OCI-LY7 (cell line): Measurements from ENCODE around the gene MPZ. TPM values are rescaled to one million over a fixed set of nuclear protein-coding genes. Genes with fewer than 3 reads are reported as not detected.

Experiments
- BruUV-seq: library from RNA; stranded (reverse); fragments of 400-500 nt; replicated peaks from 2 replicates; lab custom pipeline; 2021; lab: Mats Ljungman, UMichigan
- CTCF ChIA-PET: fragments of 300-600 bp; sonication (Branson Sonifier 250); formaldehyde crosslinking; loops from one replicate; lab custom pipeline; 2022; ENCODE audit warnings: antibody characterized with exemption; ENCODE audit not compliant: unreplicated experiment; lab: Charles Lee
- POLR2A ChIA-PET: fragments of 300-600 bp; sonication (Branson Sonifier 250); formaldehyde crosslinking; loops from one replicate; lab custom pipeline; 2022; ENCODE audit warnings: antibody characterized with exemption; lab: Charles Lee
- DNase-seq: peaks from one replicate; pipeline ENCODE4 v3.0.0-alpha.2; 2015; ENCODE audit warnings: low spot score
- H2AFZ ChIP-seq: fragments of 200-600 bp; sonication (generic), shearing (Covaris generic); 2 replicates; pipeline ENCODE4 v1.6.1; 2014; ENCODE audit warnings: mild to moderate bottlenecking, antibody characterized with exemption, low read length, moderate library complexity
- H3K27ac ChIP-seq: fragments of 200-600 bp; sonication (generic); 2 replicates; pipeline ENCODE4 v1.5.1; 2014; ENCODE audit warnings: mixed run types, low read depth, mild to moderate bottlenecking, moderate library complexity, low read length, inconsistent platforms; ENCODE audit not compliant: poor library complexity, severe bottlenecking
- H3K36me3 ChIP-seq: fragments of 200-600 bp; sonication (generic); 2 replicates; pipeline ENCODE4 v1.6.1; 2014; ENCODE audit warnings: mild to moderate bottlenecking, antibody characterized with exemption, low read length, moderate library complexity, mixed read lengths; ENCODE audit not compliant: insufficient read depth
- H3K4me1 ChIP-seq: fragments of 200-600 bp; sonication (generic); 2 replicates; pipeline ENCODE4 v1.5.1; 2014; ENCODE audit warnings: mild to moderate bottlenecking, low read length; ENCODE audit not compliant: insufficient read depth, poor library complexity, severe bottlenecking
- H3K4me2 ChIP-seq: fragments of 200-600 bp; sonication (generic); 2 replicates; pipeline ENCODE4 v1.6.1; 2014; ENCODE audit warnings: mild to moderate bottlenecking, low read length
- H3K4me3 ChIP-seq: fragments of 200-600 bp; sonication (generic); 2 replicates; pipeline ENCODE4 v1.5.1; 2014; ENCODE audit warnings: mild to moderate bottlenecking, low read depth, low read length; ENCODE audit not compliant: poor library complexity, severe bottlenecking
- H3K79me2 ChIP-seq: fragments of 200-600 bp; sonication (generic); 2 replicates; pipeline ENCODE4 v1.6.1; 2016; ENCODE audit warnings: low read depth, mild to moderate bottlenecking, low read length, moderate library complexity, mixed read lengths; ENCODE audit not compliant: insufficient read depth
- H3K9me2 ChIP-seq: fragments of 200-600 bp; sonication (generic); 2 replicates; pipeline ENCODE4 v1.6.1; 2016; ENCODE audit warnings: mild to moderate bottlenecking, low read length, mixed read lengths; ENCODE audit not compliant: insufficient read depth
- H3K9me3 ChIP-seq: fragments of 200-600 bp; sonication (generic); 2 replicates; pipeline ENCODE4 v1.6.1; 2014; ENCODE audit warnings: mild to moderate bottlenecking, mixed run types, low read length, mixed read lengths
- H4K20me1 ChIP-seq: fragments of 200-600 bp; sonication (generic); 2 replicates; pipeline ENCODE4 v1.6.1; 2014; ENCODE audit warnings: mild to moderate bottlenecking, antibody characterized with exemption, low read length, moderate library complexity, mixed read lengths; ENCODE audit not compliant: insufficient read depth
- EZH2phosphoT487 ChIP-seq: fragments of 200-600 bp; sonication (generic); IDR thresholded peaks from 2 replicates; pipeline ENCODE4 v1.6.1; 2018; ENCODE audit warnings: low read depth, borderline replicate concordance, mild to moderate bottlenecking, mixed run types, antibody characterized with exemption, low read length, moderate library complexity, mixed read lengths
- intact Hi-C: fragments of 100-400 bp; cut with micrococcal nuclease; formaldehyde crosslinking; loops from one replicate; pipeline ENCODE4 v1.10.0; 2022; ENCODE audit not compliant: unreplicated experiment
- total RNA-seq, 2 experiments: library from RNA; depleted of rRNA in 1 of 2; stranded (reverse); fragments of >200 nt in 1 of 2; shearing (Covaris generic) in 1 of 2; gene quantifications; 2 replicates each; pipeline ENCODE4 v1.2.3, GENCODE V29; 2014 to 2022
- TF ChIP-seq, protein P1 (sequence below): fragments of 200-600 bp; sonication (generic); conservative IDR thresholded peaks from 2 replicates; pipeline ENCODE4 v1.5.1; 2014; ENCODE audit warnings: mild to moderate bottlenecking, antibody characterized with exemption, low read length, moderate library complexity, mixed read lengths

Gene MPZ
- total RNA-seq, 2 experiments from 2014 or later = 4.5 to 9.0 TPM

DNA sequence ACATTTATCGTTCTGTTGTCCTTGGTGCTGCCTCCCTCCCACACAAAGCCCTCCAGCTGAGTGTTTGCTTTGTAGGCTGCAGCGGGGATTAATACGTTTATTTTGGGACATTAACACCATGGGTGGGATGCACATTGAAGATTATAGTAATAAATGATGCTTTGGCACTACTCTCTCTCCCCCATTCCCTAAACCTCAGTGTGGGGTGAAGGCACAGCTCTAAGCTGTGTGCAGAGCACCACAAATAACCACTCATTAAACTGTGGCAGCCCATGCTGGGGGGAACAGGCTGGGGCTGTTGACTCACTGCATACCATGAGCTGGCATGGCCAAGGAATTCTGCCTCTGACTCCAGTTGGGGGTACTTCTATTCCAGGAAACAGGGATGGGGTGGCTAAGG lies 43.6 kb downstream of the MPZ start:
- DNase-seq = no peak
- ChIA-PET CTCF (no interaction called here), POLR2A (no interaction called here)
- no peak overlapping the region for H2AFZ ChIP-seq
- H3K9me3 ChIP-seq = no peaks in the 10 kb centered on the region
- no peak overlapping the region for H3K4me3 ChIP-seq
- peaks cover 7% of the 10 kb centered on the region for H3K4me1 ChIP-seq
- intact Hi-C loops = no loop called here
- H3K4me2 ChIP-seq = no peak overlapping the region
- no peak overlapping the region for H3K27ac ChIP-seq
- TF ChIP-seq, protein P1, sequence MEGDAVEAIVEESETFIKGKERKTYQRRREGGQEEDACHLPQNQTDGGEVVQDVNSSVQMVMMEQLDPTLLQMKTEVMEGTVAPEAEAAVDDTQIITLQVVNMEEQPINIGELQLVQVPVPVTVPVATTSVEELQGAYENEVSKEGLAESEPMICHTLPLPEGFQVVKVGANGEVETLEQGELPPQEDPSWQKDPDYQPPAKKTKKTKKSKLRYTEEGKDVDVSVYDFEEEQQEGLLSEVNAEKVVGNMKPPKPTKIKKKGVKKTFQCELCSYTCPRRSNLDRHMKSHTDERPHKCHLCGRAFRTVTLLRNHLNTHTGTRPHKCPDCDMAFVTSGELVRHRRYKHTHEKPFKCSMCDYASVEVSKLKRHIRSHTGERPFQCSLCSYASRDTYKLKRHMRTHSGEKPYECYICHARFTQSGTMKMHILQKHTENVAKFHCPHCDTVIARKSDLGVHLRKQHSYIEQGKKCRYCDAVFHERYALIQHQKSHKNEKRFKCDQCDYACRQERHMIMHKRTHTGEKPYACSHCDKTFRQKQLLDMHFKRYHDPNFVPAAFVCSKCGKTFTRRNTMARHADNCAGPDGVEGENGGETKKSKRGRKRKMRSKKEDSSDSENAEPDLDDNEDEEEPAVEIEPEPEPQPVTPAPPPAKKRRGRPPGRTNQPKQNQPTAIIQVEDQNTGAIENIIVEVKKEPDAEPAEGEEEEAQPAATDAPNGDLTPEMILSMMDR = no peak
- no peak for TF ChIP-seq EZH2phosphoT487
- no TSS peak for BruUV-seq
- no peaks in the 10 kb centered on the region for H3K36me3 ChIP-seq
- H4K20me1 ChIP-seq = no peaks in the 10 kb centered on the region
- no peaks in the 10 kb centered on the region for H3K9me2 ChIP-seq
- no peaks in the 10 kb centered on the region for H3K79me2 ChIP-seq

DNA sequence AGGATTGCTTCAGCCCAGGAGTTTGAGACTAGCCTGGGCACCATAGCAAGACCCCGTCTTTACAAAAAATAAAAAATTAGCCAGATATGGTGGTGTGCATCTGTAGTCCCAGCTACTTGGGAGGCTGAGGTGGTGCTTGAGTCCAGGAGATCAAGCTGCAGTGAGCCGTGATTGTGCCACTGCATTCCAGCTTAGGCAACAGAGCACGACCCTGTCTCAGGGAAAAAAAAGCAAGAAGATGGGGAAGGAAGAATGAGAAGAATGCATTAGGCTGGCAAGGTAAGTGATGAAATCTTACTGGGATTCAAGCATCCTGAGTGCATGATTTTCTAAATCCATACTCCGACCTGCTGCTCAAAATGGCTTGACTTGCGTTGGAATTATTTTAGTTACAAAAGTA lies 44.5 kb downstream of the MPZ start:
- Histone ChIP-seq H3K9me2 (no peaks in the 10 kb centered on the region), H2AFZ (no peak overlapping the region), H3K4me3 (no peak overlapping the region), H3K36me3 (no peaks in the 10 kb centered on the region), H4K20me1 (no peaks in the 10 kb centered on the region), H3K4me2 (no peak overlapping the region), H3K79me2 (no peaks in the 10 kb centered on the region), H3K4me1 (peaks cover 16% of the 10 kb centered on the region), H3K27ac (no peak overlapping the region), H3K9me3 (no peaks in the 10 kb centered on the region)
- CTCF ChIA-PET = no interaction called here
- intact Hi-C loops = no loop called here
- POLR2A ChIA-PET = no interaction called here
- no peak for DNase-seq
- no peak for TF ChIP-seq EZH2phosphoT487
- TF ChIP-seq, protein P1 = no peak
- no TSS peak for BruUV-seq

DNA sequence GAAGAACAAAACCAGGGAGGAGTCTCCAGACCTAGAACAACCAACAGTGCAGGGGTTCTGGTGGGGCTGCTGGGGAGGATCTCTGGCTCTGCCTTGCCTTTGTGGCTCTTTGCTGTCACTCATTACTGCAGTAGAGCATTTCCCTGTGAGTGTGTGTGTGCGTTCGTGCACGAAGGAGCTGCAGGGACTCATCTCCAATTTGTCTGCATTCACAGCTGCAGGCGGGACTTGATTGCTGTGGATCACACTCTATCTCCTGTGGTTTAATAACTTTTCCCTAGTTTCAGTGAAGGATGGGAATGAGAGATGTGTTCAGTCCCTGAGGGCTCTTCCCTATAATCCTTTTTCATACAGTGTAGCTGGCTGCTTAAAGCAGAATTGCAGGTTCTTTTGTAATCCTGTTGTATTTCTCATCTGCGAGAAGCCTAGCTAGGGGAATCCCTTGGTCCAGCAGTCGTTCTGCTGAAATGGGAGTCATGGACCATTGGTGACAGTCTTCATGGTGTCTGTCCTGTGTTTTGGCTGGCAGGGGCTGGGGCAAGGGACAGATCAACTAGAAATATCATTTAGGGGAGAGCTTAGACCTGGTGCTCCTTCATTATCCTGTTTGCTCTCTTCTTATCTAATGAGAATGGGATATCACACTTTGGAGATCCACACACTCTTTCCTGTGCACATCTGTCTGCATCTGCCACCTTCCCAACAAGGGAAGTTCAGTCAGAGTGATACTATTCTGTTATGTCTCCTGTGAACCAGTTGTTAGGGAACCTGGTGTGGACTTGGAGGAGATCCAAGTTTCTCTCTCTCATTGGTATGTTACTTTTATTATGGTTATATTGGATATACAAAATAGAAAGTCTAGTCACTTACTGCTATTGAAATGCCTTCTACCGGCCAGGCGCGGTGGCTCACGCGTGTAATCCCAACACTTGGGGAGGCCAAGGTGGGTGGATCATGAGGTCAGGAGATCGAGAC lies 48.2 kb downstream of the MPZ start:
- BruUV-seq = no TSS peak
- Histone ChIP-seq H3K4me3 (peak overlapping the region; percentile 39), H3K36me3 (no peaks in the 10 kb centered on the region), H3K9me2 (no peaks in the 10 kb centered on the region), H3K79me2 (no peaks in the 10 kb centered on the region), H3K27ac (no peak overlapping the region), H2AFZ (peak overlapping the region; percentile 72), H3K9me3 (no peaks in the 10 kb centered on the region), H3K4me1 (peaks cover 18% of the 10 kb centered on the region), H4K20me1 (no peaks in the 10 kb centered on the region), H3K4me2 (peak overlapping the region; percentile 62)
- intact Hi-C loops = no loop called here
- no peak for TF ChIP-seq EZH2phosphoT487
- TF ChIP-seq, protein P1 = no peak
- POLR2A ChIA-PET = interaction anchor here (0.5 to 0.7 kb wide), 2 partner anchors 9 to 42 kb away, joined by 3 read pairs; no protein-coding TSS in a partner anchor
- peak; percentile 61 for DNase-seq
- CTCF ChIA-PET = interaction anchor here (0.6 kb wide), 1 partner anchor 112 kb away, joined by 3 read pairs; no protein-coding TSS in a partner anchor
